ENCODE measurements around the gene NAA50. TPM values are rescaled to one million over a fixed set of nuclear protein-coding genes. Genes with fewer than 3 reads are reported as not detected.

Gene NAA50
- polyA plus RNA-seq, 3 donors: 20.8 to 76.7 (median 46.0) TPM

- peak overlapping the region; percentile 83 for H3K27ac ChIP-seq (ENCODE audit: low read depth, low read length)
- 0 to 1% (median 1%) methylated on average over 33 to 38 of the region's 38 CpGs for WGBS, 3 donors
These were observed 49.2 kb downstream of the NAA50 start for GRCh38 chr3:113696658-113697499.

- 0 to 1% (median 0%) methylated on average over 36 to 75 of the region's 75 CpGs for WGBS, 3 donors
- peak within 1 kb of the TSS; percentile 83 for H3K27ac ChIP-seq (ENCODE audit: low read depth, low read length)
These were observed 50.0 kb downstream of the NAA50 start, which contains the start of gene USF3 for GRCh38 chr3:113695786-113696645. Gene USF3 (minus strand): TSS chr3:113696642. CDS start chr3:113674878, 21,764 bp downstream.

- H3K27ac ChIP-seq (ENCODE audit: low read depth, low read length): no peak overlapping the region
- 6 to 17% (median 15%) methylated on average over 8 of the region's 8 CpGs for WGBS, 3 donors
These were observed 50.6 kb downstream of the NAA50 start for GRCh38 chr3:113695431-113695785.

GRCh38 chr3:113690482-113690881 lies 55.6 kb downstream of the NAA50 start:
- WGBS, 3 donors: 54 to 98% (median 97%) methylated on average over 3 of the region's 3 CpGs
- no peak overlapping the region for H3K27ac ChIP-seq (ENCODE audit: low read depth, low read length)

- whole genome bisulfite sequencing, 3 donors: 43 to 53% (median 49%) methylated on average over 2 of the region's 2 CpGs
- H3K27ac ChIP-seq (ENCODE audit: low read depth, low read length): peak overlapping the region; percentile 22
These were observed 59.9 kb downstream of the NAA50 start for GRCh38 chr3:113685956-113686721.

- 86 to 95% (median 94%) methylated on average over 5 of the region's 5 CpGs for WGBS, 3 donors
- no peak overlapping the region for H3K27ac ChIP-seq (ENCODE audit: low read depth, low read length)
These were observed 60.9 kb downstream of the NAA50 start for GRCh38 chr3:113685124-113685523.

- H3K27ac ChIP-seq (ENCODE audit: low read depth, low read length): no peak overlapping the region
- WGBS, 3 donors: 92 to 96% (median 95%) methylated on average over 3 of the region's 3 CpGs
These were observed 61.7 kb downstream of the NAA50 start for GRCh38 chr3:113684271-113684819.

- H3K27ac ChIP-seq (ENCODE audit: low read depth, low read length): no peak overlapping the region
- WGBS, 3 donors: 97 to 100% (median 99%) methylated on average over 4 of the region's 4 CpGs
These were observed 67.3 kb downstream of the NAA50 start for GRCh38 chr3:113678773-113679172.

GRCh38 chr3:113677737-113678136 lies 68.3 kb downstream of the NAA50 start:
- no peak overlapping the region for H3K27ac ChIP-seq (ENCODE audit: low read depth, low read length)
- WGBS, 3 donors: 100% methylated on average over 1 of the region's 1 CpG

GRCh38 chr3:113676261-113676660 lies 69.8 kb downstream of the NAA50 start:
- 56 to 97% (median 64%) methylated on average over 3 of the region's 3 CpGs for WGBS, 3 donors
- H3K27ac ChIP-seq (ENCODE audit: low read depth, low read length): no peak overlapping the region

GRCh38 chr3:113673593-113673992 lies 72.5 kb downstream of the NAA50 start:
- WGBS, 3 donors: 30 to 92% (median 84%) methylated on average over 4 of the region's 4 CpGs
- no peak overlapping the region for H3K27ac ChIP-seq (ENCODE audit: low read depth, low read length)

GRCh38 chr3:113668015-113668414 lies 78.0 kb downstream of the NAA50 start:
- WGBS, 3 donors: 37 to 69% (median 47%) methylated on average over 4 of the region's 4 CpGs
- H3K27ac ChIP-seq (ENCODE audit: low read depth, low read length): no peak overlapping the region

Other genes with a start within 250 kb of the NAA50 start
- 1 to 10 TPM; 1.9 to 3.8 (median 2.2) TPM for gene SPICE1, start 231.1 kb downstream of the NAA50 start, polyA plus RNA-seq
- gene SIDT1, start 213.7 kb downstream of the NAA50 start, polyA plus RNA-seq: 1 to 10 TPM in 1 of 3 donors, under 1 TPM in 2; 0.75 to 1.1 (median 0.88) TPM
- 1 to 10 TPM; 2.7 to 6.0 (median 3.5) TPM for gene USF3, start 49.6 kb downstream of the NAA50 start, polyA plus RNA-seq
- 10 to 100 TPM in 2 of 3 donors, 1 to 10 TPM in 1; 8.9 to 15.5 (median 12.5) TPM for gene ATP6V1A, start 786 bp upstream of the NAA50 start, polyA plus RNA-seq
- gene GRAMD1C, start 92.5 kb upstream of the NAA50 start, polyA plus RNA-seq: 1 to 10 TPM; 1.1 to 8.7 (median 2.8) TPM
- gene ZDHHC23, start 201.8 kb upstream of the NAA50 start, polyA plus RNA-seq: 1 to 10 TPM in 2 of 3 donors, under 1 TPM in 1; 0.79 to 1.7 (median 1.3) TPM